PFSK-1 (cell line): ENCODE data around the gene NPY5R.

Source experiments
- POLR2AphosphoS5 ChIP-seq: IDR thresholded peaks from 2 replicates; pipeline ENCODE4 v1.6.1; 2012; ENCODE audit warnings: low read depth, mild to moderate bottlenecking, control low read depth, low read length, moderate library complexity
- REST ChIP-seq, 2 experiments: IDR thresholded peaks; 2 replicates each; pipeline versions ENCODE4 v1.6.1 to v1.8.0; 2011 to 2012; ENCODE audit warnings: low read depth in 2 of 2, low read length in 2 of 2, control low read depth in 1 of 2, inconsistent platforms in 1 of 2, mild to moderate bottlenecking in 1 of 2, moderate library complexity in 1 of 2; ENCODE audit not compliant: insufficient read depth in 1 of 2
- SIN3A ChIP-seq: IDR thresholded peaks from 2 replicates; pipeline ENCODE4 v1.6.1; 2012; ENCODE audit warnings: mild to moderate bottlenecking, low read length, moderate library complexity, borderline replicate concordance; ENCODE audit not compliant: insufficient read depth
- TAF1 ChIP-seq: IDR thresholded peaks from 2 replicates; pipeline ENCODE4 v1.6.1; 2012; ENCODE audit warnings: low read length, control low read depth, borderline replicate concordance; ENCODE audit not compliant: insufficient read depth

- no peak for TF ChIP-seq REST (IDR thresholded peaks at IDR 0.05; ENCODE audit: insufficient read depth in 1 of 2, low read depth in 2 of 2, low read length in 2 of 2)
- no peak for TF ChIP-seq TAF1
- TF ChIP-seq POLR2AphosphoS5, result no peak
- TF ChIP-seq SIN3A, result no peak
These were observed 38.6 kb downstream of the NPY5R start for GRCh38 chr4:163382178-163382869.
